Central memory CD8-positive, alpha-beta T cell (primary cell): ENCODE measurements around the gene TXNDC16.

Experiments used
- ATAC-seq: fragments of 150-1000 bp; cut with Tn5 transposase; replicated peaks from 2 replicates; pipeline ENCODE4 v1.10.0; 2022; ENCODE audit warnings: mild to moderate bottlenecking, moderate FRiP score, moderate number of reproducible peaks; ENCODE audit not compliant: poor library complexity, severe bottlenecking; ENCODE audit errors: extremely low read depth
- DNase-seq, 2 donors: peaks; one replicate each; pipeline ENCODE4 v3.0.0; 2021; ENCODE audit warnings: low spot score in 2 of 2
- H3K27ac Mint-ChIP-seq: one replicate; pipeline ENCODE4 v1.8.0; 2022; ENCODE audit warnings: low read depth, mild to moderate bottlenecking, moderate library complexity, mixed read lengths
- H3K27me3 Mint-ChIP-seq: one replicate; pipeline ENCODE4 v1.8.0; 2022; ENCODE audit warnings: mixed read lengths
- H3K36me3 Mint-ChIP-seq: one replicate; pipeline ENCODE4 v1.8.0; 2022; ENCODE audit warnings: mild to moderate bottlenecking, moderate library complexity, mixed read lengths; ENCODE audit not compliant: insufficient read depth
- H3K4me1 Mint-ChIP-seq: one replicate; pipeline ENCODE4 v1.8.0; 2022; ENCODE audit warnings: mixed read lengths
- H3K4me3 Mint-ChIP-seq: one replicate; pipeline ENCODE4 v1.8.0; 2022; ENCODE audit warnings: mild to moderate bottlenecking, moderate library complexity, mixed read lengths
- H3K9me3 Mint-ChIP-seq: one replicate; pipeline ENCODE4 v1.8.0; 2022; ENCODE audit warnings: mixed read lengths

The TXNDC16 gene

GRCh38 chr14:52430474-52430873 is 121.8 kb downstream of the TXNDC16 start:
- Mint-ChIP-seq H3K36me3 (peaks cover 2% of the 10 kb centered on the region), H3K27me3 (no peaks in the 10 kb centered on the region), H3K9me3 (no peaks in the 10 kb centered on the region), H3K27ac (no peak overlapping the region), H3K4me3 (no peak overlapping the region), H3K4me1 (peaks cover 6% of the 10 kb centered on the region)
- no peak for ATAC-seq
- no peak for DNase-seq

GRCh38 chr14:52429451-52429850 is 122.9 kb downstream of the TXNDC16 start:
- Mint-ChIP-seq H3K27me3 (no peaks in the 10 kb centered on the region), H3K4me1 (peaks cover 6% of the 10 kb centered on the region), H3K27ac (no peak overlapping the region), H3K9me3 (no peaks in the 10 kb centered on the region), H3K4me3 (no peak overlapping the region), H3K36me3 (peaks cover 2% of the 10 kb centered on the region)
- DNase-seq (no peak), ATAC-seq (no peak)

- no peaks in the 10 kb centered on the region for H3K27me3 Mint-ChIP-seq
- H3K36me3 Mint-ChIP-seq, result peaks cover 2% of the 10 kb centered on the region
- no peak overlapping the region for H3K4me3 Mint-ChIP-seq
- no peak for ATAC-seq
- H3K4me1 Mint-ChIP-seq, result peaks cover 6% of the 10 kb centered on the region
- H3K27ac Mint-ChIP-seq, result no peak overlapping the region
- no peaks in the 10 kb centered on the region for H3K9me3 Mint-ChIP-seq
- no peak for DNase-seq
Measured at GRCh38 chr14:52427460-52427859, 124.8 kb downstream of the TXNDC16 start.

GRCh38 chr14:52422650-52423356 is 129.5 kb downstream of the TXNDC16 start:
- ATAC-seq, result no peak
- no peak for DNase-seq
- H3K36me3 Mint-ChIP-seq, result peaks cover 2% of the 10 kb centered on the region

GRCh38 chr14:52417139-52417538 is 135.2 kb downstream of the TXNDC16 start:
- no peaks in the 10 kb centered on the region for H3K9me3 Mint-ChIP-seq
- DNase-seq, result no peak
- H3K4me1 Mint-ChIP-seq, result peaks cover 6% of the 10 kb centered on the region
- no peak overlapping the region for H3K4me3 Mint-ChIP-seq
- H3K36me3 Mint-ChIP-seq, result peaks cover 2% of the 10 kb centered on the region
- no peak for ATAC-seq
- H3K27ac Mint-ChIP-seq, result no peak overlapping the region
- H3K27me3 Mint-ChIP-seq, result no peaks in the 10 kb centered on the region

More at GRCh38 chr14:52422650-52423356, 129.5 kb downstream of the TXNDC16 start:
- Mint-ChIP-seq H3K9me3 (no peaks in the 10 kb centered on the region), H3K4me3 (no peak overlapping the region), H3K4me1 (no peaks in the 10 kb centered on the region), H3K27me3 (no peaks in the 10 kb centered on the region), H3K27ac (no peak overlapping the region)

GRCh38 chr14:52413729-52414408 is 138.4 kb downstream of the TXNDC16 start:
- DNase-seq (no peak), ATAC-seq (no peak)
- H3K27ac Mint-ChIP-seq, result peak overlapping the region; percentile 25
- no peaks in the 10 kb centered on the region for H3K27me3 Mint-ChIP-seq
- H3K36me3 Mint-ChIP-seq, result no peaks in the 10 kb centered on the region
- H3K9me3 Mint-ChIP-seq, result no peaks in the 10 kb centered on the region
- peaks cover 11% of the 10 kb centered on the region for H3K4me1 Mint-ChIP-seq
- peak overlapping the region; percentile 16 for H3K4me3 Mint-ChIP-seq

- Mint-ChIP-seq H3K27ac (no peak overlapping the region), H3K36me3 (no peaks in the 10 kb centered on the region), H3K4me1 (peaks cover 11% of the 10 kb centered on the region), H3K27me3 (no peaks in the 10 kb centered on the region), H3K9me3 (no peaks in the 10 kb centered on the region), H3K4me3 (no peak overlapping the region)
- DNase-seq (no peak), ATAC-seq (no peak)
Measured at GRCh38 chr14:52412426-52412825, 139.9 kb downstream of the TXNDC16 start.

- DNase-seq (no peak), ATAC-seq (no peak)
- H3K9me3 Mint-ChIP-seq, result no peaks in the 10 kb centered on the region
- H3K4me3 Mint-ChIP-seq, result no peak overlapping the region
- H3K27me3 Mint-ChIP-seq, result no peaks in the 10 kb centered on the region
- no peak overlapping the region for H3K27ac Mint-ChIP-seq
- no peaks in the 10 kb centered on the region for H3K36me3 Mint-ChIP-seq
- peaks cover 56% of the 10 kb centered on the region for H3K4me1 Mint-ChIP-seq
Measured at GRCh38 chr14:52405314-52405713, 147.0 kb downstream of the TXNDC16 start.

- ATAC-seq (peak; percentile 47), DNase-seq (no peak)
- H3K4me1 Mint-ChIP-seq, result peaks cover 51% of the 10 kb centered on the region
- no peaks in the 10 kb centered on the region for H3K9me3 Mint-ChIP-seq
- peak overlapping the region; percentile 8 for H3K27ac Mint-ChIP-seq
- H3K4me3 Mint-ChIP-seq, result peak overlapping the region; percentile 1
- no peaks in the 10 kb centered on the region for H3K27me3 Mint-ChIP-seq
- H3K36me3 Mint-ChIP-seq, result no peaks in the 10 kb centered on the region
Measured at GRCh38 chr14:52402812-52403526, 149.3 kb downstream of the TXNDC16 start.

GRCh38 chr14:52400846-52401245 is 151.5 kb downstream of the TXNDC16 start:
- ATAC-seq (peak; percentile 77), DNase-seq (no peak)
- no peaks in the 10 kb centered on the region for H3K27me3 Mint-ChIP-seq
- H3K4me3 Mint-ChIP-seq, result no peak overlapping the region
- H3K27ac Mint-ChIP-seq, result no peak overlapping the region
- H3K4me1 Mint-ChIP-seq, result peaks cover 49% of the 10 kb centered on the region
- H3K36me3 Mint-ChIP-seq, result no peaks in the 10 kb centered on the region
- no peaks in the 10 kb centered on the region for H3K9me3 Mint-ChIP-seq

- no peaks in the 10 kb centered on the region for H3K27me3 Mint-ChIP-seq
- DNase-seq, result no peak
- no peak overlapping the region for H3K4me3 Mint-ChIP-seq
- no peak overlapping the region for H3K27ac Mint-ChIP-seq
- ATAC-seq, result no peak
- H3K36me3 Mint-ChIP-seq, result no peaks in the 10 kb centered on the region
- peaks cover 45% of the 10 kb centered on the region for H3K4me1 Mint-ChIP-seq
- no peaks in the 10 kb centered on the region for H3K9me3 Mint-ChIP-seq
Measured at GRCh38 chr14:52399921-52400595, 152.2 kb downstream of the TXNDC16 start.

GRCh38 chr14:52399104-52399503 is 153.2 kb downstream of the TXNDC16 start:
- DNase-seq (no peak), ATAC-seq (no peak)
- no peaks in the 10 kb centered on the region for H3K27me3 Mint-ChIP-seq
- no peaks in the 10 kb centered on the region for H3K36me3 Mint-ChIP-seq
- no peak overlapping the region for H3K4me3 Mint-ChIP-seq
- H3K27ac Mint-ChIP-seq, result no peak overlapping the region
- peaks cover 36% of the 10 kb centered on the region for H3K4me1 Mint-ChIP-seq
- H3K9me3 Mint-ChIP-seq, result no peaks in the 10 kb centered on the region
